K562 (cell line): Measurements from ENCODE around the gene PPY. TPM values are rescaled to one million over a fixed set of nuclear protein-coding genes. Genes with fewer than 3 reads are reported as not detected.

Experiments
- ATAC-seq: fragments of 200-7000 bp; cut with Tn5 transposase; 3 replicates; pipeline ENCODE4 v1.9.1; 2020; ENCODE audit warnings: moderate library complexity
- BruUV-seq: library from RNA; stranded (reverse); fragments of 400-500 nt; replicated peaks from 2 replicates; lab custom pipeline; 2021; lab: Mats Ljungman, UMichigan
- CTCF ChIA-PET: fragments of 300-600 bp; formaldehyde crosslinking; extraction: SDS; loops from one replicate; lab custom pipeline; 2021; ENCODE audit warnings: low intra/inter-chr PET ratio; lab: Yijun Ruan, JAX
- POLR2A ChIA-PET: fragments of 300-600, 350-650 bp; sonication (Branson Sonifier 250); formaldehyde crosslinking; extraction: SDS; loops from one replicate; lab custom pipeline; 2021; ENCODE audit warnings: antibody characterized with exemption, inconsistent platforms; lab: Yijun Ruan, JAX
- DNase-seq, 4 experiments: peaks; one replicate each; pipeline versions ENCODE4 v3.0.0 to v3.0.0-alpha.2; 2011 to 2018; ENCODE audit warnings: low spot score in 3 of 4, mixed read lengths in 3 of 4; ENCODE audit errors: extremely low read depth in 1 of 4
- FAIRE-seq: peaks from 2 replicates; lab custom pipeline; 2011; peaks lifted over from hg19 to GRCh38; lab: Jason Lieb, UNC
- H2AFZ ChIP-seq: 2 replicates; pipeline ENCODE4 v1.6.0; 2011; ENCODE audit warnings: low read depth, low read length, control low read depth, inconsistent platforms
- H3K27ac ChIP-seq: fragments of 200-600 bp; 3 replicates; pipeline ENCODE4 v1.8.0; 2011; ENCODE audit warnings: low read depth, mild to moderate bottlenecking, control low read depth, inconsistent platforms, low read length, moderate library complexity, mixed read lengths; ENCODE audit errors: extremely low read depth
- H3K27me3 ChIP-seq, 2 experiments: fragments of 300-600 bp in 1 of 2; 2 replicates in 1 of 2; 3 replicates in 1 of 2; pipeline versions ENCODE4 v1.6.0 to v1.8.0; 2011; ENCODE audit warnings: inconsistent platforms in 2 of 2, low read length in 2 of 2, mild to moderate bottlenecking in 1 of 2, mixed read lengths in 1 of 2, moderate library complexity in 1 of 2; ENCODE audit not compliant: control insufficient read depth in 2 of 2, insufficient read depth in 2 of 2
- H3K36me3 ChIP-seq: fragments of 300-600 bp; 3 replicates; pipeline ENCODE4 v1.8.0; 2011; ENCODE audit warnings: mild to moderate bottlenecking, low read length, inconsistent platforms; ENCODE audit not compliant: control insufficient read depth, insufficient read depth
- H3K4me1 ChIP-seq, 2 experiments: fragments of 200-600 bp in 1 of 2; replicated peaks in 1 of 2; 2 replicates in 1 of 2; 3 replicates in 1 of 2; pipeline versions ENCODE4 v1.5.1 to v1.8.0; 2011; ENCODE audit warnings: inconsistent platforms in 2 of 2, low read length in 2 of 2, mild to moderate bottlenecking in 1 of 2, mixed read lengths in 1 of 2, moderate library complexity in 1 of 2; ENCODE audit not compliant: control insufficient read depth in 2 of 2, insufficient read depth in 2 of 2
- H3K4me2 ChIP-seq: 2 replicates; pipeline ENCODE4 v1.6.1; 2011; ENCODE audit warnings: low read length, control low read depth, inconsistent platforms, mixed read lengths; ENCODE audit not compliant: insufficient read depth
- H3K4me3 ChIP-seq: fragments of 200-600 bp; sonication (generic), shearing (Covaris generic); 2 replicates; pipeline ENCODE4 v1.5.1; 2016; ENCODE audit warnings: control low read depth, inconsistent platforms
- H3K79me2 ChIP-seq: fragments of 200-600 bp; 3 replicates; pipeline ENCODE4 v1.8.0; 2011; ENCODE audit warnings: low read length, inconsistent platforms; ENCODE audit not compliant: control insufficient read depth, insufficient read depth
- H3K9ac ChIP-seq, 2 experiments: 2 replicates each; pipeline versions ENCODE4 v1.6.0 to v1.6.1; 2011; ENCODE audit warnings: low read depth in 2 of 2, low read length in 2 of 2, control low read depth in 1 of 2, inconsistent platforms in 1 of 2, mild to moderate bottlenecking in 1 of 2, mixed read lengths in 1 of 2; ENCODE audit not compliant: insufficient read depth in 1 of 2
- H3K9me1 ChIP-seq: one replicate; pipeline ENCODE4 v1.6.0; 2011; ENCODE audit warnings: inconsistent platforms, mild to moderate bottlenecking, low read length, moderate library complexity; ENCODE audit not compliant: control insufficient read depth, insufficient read depth
- H3K9me3 ChIP-seq: replicated peaks from 2 replicates; pipeline ENCODE4 v1.5.1; 2011; ENCODE audit warnings: low read depth, low read length, inconsistent platforms; ENCODE audit not compliant: control insufficient read depth, insufficient read depth
- H4K20me1 ChIP-seq: replicated peaks from 2 replicates; pipeline ENCODE4 v1.6.1; 2011; ENCODE audit warnings: low read length, inconsistent platforms, mixed read lengths; ENCODE audit not compliant: control insufficient read depth, insufficient read depth
- CHD1 ChIP-seq: fragments of 200-600 bp; sonication (generic); IDR thresholded peaks from one replicate; pipeline ENCODE4 v1.6.1; 2012; ENCODE audit warnings: mild to moderate bottlenecking, moderate library complexity, low read length, inconsistent platforms
- FOXK1 ChIP-seq: sonication (generic); formaldehyde crosslinking; IDR thresholded peaks from 2 replicates; pipeline ENCODE4 v1.8.0; 2022; ENCODE audit warnings: missing genetic modification reagents, mild to moderate bottlenecking, borderline replicate concordance
- KDM1A ChIP-seq, 2 experiments: fragments of 450-650 bp; IDR thresholded peaks; 2 replicates each; pipeline ENCODE4 v1.6.1; 2016; ENCODE audit warnings: mild to moderate bottlenecking in 2 of 2
- MBD2 ChIP-seq: sonication (generic); IDR thresholded peaks from 2 replicates; pipeline ENCODE4 v1.6.1; 2016; ENCODE audit warnings: low read depth, borderline replicate concordance
- NBN ChIP-seq: fragments of 450-650 bp; IDR thresholded peaks from 2 replicates; pipeline ENCODE4 v1.6.1; 2016; ENCODE audit warnings: low read depth, mild to moderate bottlenecking
- POLR3G ChIP-seq: IDR thresholded peaks from 2 replicates; pipeline ENCODE4 v1.6.1; 2011; ENCODE audit not compliant: insufficient read length, insufficient replicate concordance; ENCODE audit errors: extremely low read depth
- SLC30A9 ChIP-seq: fragments of 250-450 bp; sonication (Bioruptor Pico); IDR thresholded peaks from 2 replicates; pipeline ENCODE4 v1.8.0; 2022; ENCODE audit warnings: mild to moderate bottlenecking, moderate library complexity
- SREBF1 ChIP-seq: fragments of 150-350 bp; IDR thresholded peaks from 2 replicates; pipeline ENCODE4 v1.6.1; 2014; ENCODE audit warnings: antibody characterized with exemption, low read depth, low read length, borderline replicate concordance
- ZBTB40 ChIP-seq, 2 experiments: fragments of 450-650 bp in 1 of 2; sonication (generic) in 1 of 2; formaldehyde crosslinking in 1 of 2; IDR thresholded peaks; 2 replicates each; pipeline versions ENCODE4 v1.7.1 to v1.9.0; 2016 to 2022; ENCODE audit warnings: inconsistent platforms in 1 of 2, mild to moderate bottlenecking in 1 of 2, missing genetic modification reagents in 1 of 2
- ZBTB49 ChIP-seq: sonication (generic); formaldehyde crosslinking; IDR thresholded peaks from 2 replicates; pipeline ENCODE4 v1.8.0; 2022; ENCODE audit warnings: missing genetic modification reagents, mild to moderate bottlenecking, borderline replicate concordance
- WGBS: fragments of 100-300 bp; shearing (Covaris generic); methylation state at CpG from one replicate; pipeline ENCODE4 v1.1.6; 2016; ENCODE audit warnings: low coverage, mixed read lengths; ENCODE audit not compliant: insufficient coverage; ENCODE audit errors: missing lambda C conversion rate; 5-methylcytosine and 5-hydroxymethylcytosine counted together
- in situ Hi-C: fragments of 300-500 bp; cut with MboI; formaldehyde crosslinking; loops from 4 replicates; pipeline ENCODE4 v1.15.0; 2018; ENCODE audit warnings: inconsistent platforms, mixed read lengths
- intact Hi-C: fragments of 100-400 bp; cut with micrococcal nuclease; formaldehyde crosslinking; loops from 2 replicates; pipeline ENCODE4 v1.14.2; 2022
- polyA plus RNA-seq, 8 experiments: library from polyadenylated mRNA; depleted of rRNA in 4 of 8; stranded (reverse) in 5 of 8; unstranded in 3 of 8; fragments of >200 nt; fragmentation: Nextera tagmentation in 2 of 8; fragmentation: Illumina TruSeq in 1 of 8; extraction: Ambion mirVana in 2 of 8; extraction: Trizol in 1 of 8; gene quantifications; 2 replicates each; pipeline versions ENCODE4 v1.2.1 to v1.2.3, GENCODE V29; 2011 to 2014; ENCODE audit warnings: inconsistent platforms in 1 of 8, missing spikeins in 1 of 8
- total RNA-seq, 7 experiments: library from RNA; depleted of rRNA in 6 of 7; stranded (reverse); fragments of >200 nt in 6 of 7; fragmentation: Illumina TruSeq in 2 of 7; extraction: Trizol in 2 of 7; gene quantifications; 2 replicates each; pipeline versions ENCODE4 v1.2.1 to v1.2.3, GENCODE V29; 2011 to 2021; ENCODE audit warnings: low replicate concordance in 1 of 7

Gene PPY
- total and polyA plus RNA-seq, 9 of the 15 experiments (the other 6 are each of a cell fraction or from before 2014, with no cell fraction given) = not detected

- Histone ChIP-seq H4K20me1 (no peaks in the 10 kb centered on the region), H3K4me2 (no peak overlapping the region), H3K9ac (no peak overlapping the region), H3K79me2 (no peaks in the 10 kb centered on the region), H3K4me1 (no peaks in the 10 kb centered on the region), H3K27me3 (peaks cover 19 to 50% of the 10 kb centered on the region in 2 experiments), H3K4me3 (no peak overlapping the region), H3K36me3 (no peaks in the 10 kb centered on the region), H3K27ac (no peak overlapping the region), H2AFZ (no peak overlapping the region), H3K9me3 (no peaks in the 10 kb centered on the region; the same call in 1 of the 2 replicates), H3K9me1 (no peaks in the 10 kb centered on the region)
- ChIA-PET CTCF (no interaction called here), POLR2A (no interaction called here)
- WGBS = 69% methylated on average over 19 of the region's 27 CpGs
- no TSS peak for BruUV-seq
- DNase-seq = no peak
- no peak for FAIRE-seq
- in situ Hi-C loops = no loop called here
- intact Hi-C loops = no loop called here
- no peak for ATAC-seq
- TF ChIP-seq FOXK1 (CRISPR knock-in tag) (no peak), ZBTB40 (IDR thresholded peaks at IDR 0.05) (no peak), ZBTB40 (CRISPR knock-in tag; IDR thresholded peaks at IDR 0.05) (no peak), CHD1 (no peak), SREBF1 (no peak), ZBTB49 (CRISPR knock-in tag) (no peak), NBN (no peak), SLC30A9 (peak; percentile 86; the same call in 1 of the 2 replicates), KDM1A (IDR thresholded peaks at IDR 0.05) (0 out of 4 replicates have a peak, but pooled peaks of 1 of the 2 experiments have one; percentile 17), POLR3G (no peak), MBD2 (no peak)
These were observed 33.6 kb upstream of the PPY start for GRCh38 chr17:43975898-43976297.
